IMR-90 (cell line): ENCODE measurements around the gene UBE2QL1. TPM values are rescaled to one million over a fixed set of nuclear protein-coding genes. Genes with fewer than 3 reads are reported as not detected.

Experiments
- ATAC-seq: fragments of 200-7000 bp; cut with Tn5 transposase; 2 replicates; pipeline ENCODE4 v1.9.1; 2020; ENCODE audit warnings: low read depth, mild to moderate bottlenecking, moderate library complexity
- BruUV-seq: library from RNA; stranded (reverse); fragments of 400-500 nt; replicated peaks from 2 replicates; lab custom pipeline; 2021; lab: Mats Ljungman, UMichigan
- CTCF ChIA-PET: fragments of 300-600 bp; formaldehyde crosslinking; extraction: SDS; loops from one replicate; lab custom pipeline; 2021; ENCODE audit warnings: antibody characterized with exemption; lab: Yijun Ruan, JAX
- POLR2A ChIA-PET: fragments of 300-600 bp; sonication (Branson Sonifier 250); formaldehyde crosslinking; loops from one replicate; lab custom pipeline; 2022; ENCODE audit warnings: antibody characterized with exemption; ENCODE audit not compliant: unreplicated experiment; lab: Charles Lee
- DNase-seq: peaks from one replicate; pipeline ENCODE4 v3.0.0; 2013
- H2AFZ ChIP-seq: replicated peaks from 2 replicates; pipeline ENCODE3; 2013; ENCODE audit warnings: low read length, mild to moderate bottlenecking; ENCODE audit not compliant: poor library complexity
- H2AK5ac ChIP-seq: 2 replicates; pipeline ENCODE4 v1.6.1; 2013; ENCODE audit warnings: low read depth, low read length, inconsistent platforms
- H2AK9ac ChIP-seq: replicated peaks from 2 replicates; pipeline ENCODE3; 2013; ENCODE audit warnings: mild to moderate bottlenecking, low read depth, low read length, moderate library complexity; ENCODE audit not compliant: poor library complexity
- H2BK120ac ChIP-seq: 2 replicates; pipeline ENCODE4 v1.6.1; 2013; ENCODE audit warnings: low read depth, low read length, inconsistent platforms
- H2BK15ac ChIP-seq: 3 replicates; pipeline ENCODE4 v1.6.1; 2013; ENCODE audit warnings: low read depth, low read length, inconsistent platforms
- H2BK20ac ChIP-seq: 2 replicates; pipeline ENCODE4 v1.6.1; 2013; ENCODE audit warnings: low read depth, mild to moderate bottlenecking, inconsistent platforms, low read length, moderate library complexity
- H2BK5ac ChIP-seq: 2 replicates; pipeline ENCODE4 v1.6.1; 2013; ENCODE audit warnings: mild to moderate bottlenecking, low read depth, low read length, inconsistent platforms; ENCODE audit not compliant: poor library complexity, severe bottlenecking
- H3K14ac ChIP-seq: replicated peaks from 2 replicates; pipeline ENCODE4 v1.6.1; 2013; ENCODE audit warnings: low read depth, low read length, inconsistent platforms
- H3K18ac ChIP-seq: 2 replicates; pipeline ENCODE4 v1.6.1; 2013; ENCODE audit warnings: low read depth, low read length, control low read depth
- H3K23ac ChIP-seq: 2 replicates; pipeline ENCODE4 v1.6.1; 2013; ENCODE audit warnings: low read depth, low read length, inconsistent platforms
- H3K27ac ChIP-seq: 2 replicates; pipeline ENCODE4 v1.5.1; 2013; ENCODE audit warnings: mild to moderate bottlenecking, control low read depth, low read length; ENCODE audit not compliant: insufficient read depth
- H3K27me3 ChIP-seq: 2 replicates; pipeline ENCODE4 v1.6.1; 2013; ENCODE audit warnings: low read length; ENCODE audit not compliant: control insufficient read depth, insufficient read depth
- H3K36me3 ChIP-seq: 2 replicates; pipeline ENCODE4 v1.6.1; 2013; ENCODE audit warnings: low read length, mixed read lengths; ENCODE audit not compliant: control insufficient read depth, insufficient read depth
- H3K4ac ChIP-seq: 2 replicates; pipeline ENCODE4 v1.6.1; 2013; ENCODE audit warnings: low read depth, low read length, inconsistent platforms
- H3K4me1 ChIP-seq: 2 replicates; pipeline ENCODE4 v1.6.1; 2013; ENCODE audit warnings: low read length, mixed read lengths; ENCODE audit not compliant: control insufficient read depth, insufficient read depth
- H3K4me2 ChIP-seq: 2 replicates; pipeline ENCODE4 v1.6.1; 2013; ENCODE audit warnings: low read depth, mild to moderate bottlenecking, control low read depth, low read length, moderate library complexity
- H3K4me3 ChIP-seq: 2 replicates; pipeline ENCODE4 v1.5.1; 2013; ENCODE audit warnings: low read depth, mild to moderate bottlenecking, control low read depth, low read length, moderate library complexity; ENCODE audit not compliant: insufficient read depth
- H3K56ac ChIP-seq: 2 replicates; pipeline ENCODE4 v1.6.1; 2013; ENCODE audit warnings: low read length, inconsistent platforms; ENCODE audit not compliant: insufficient read depth; ENCODE audit errors: extremely low read depth
- H3K79me1 ChIP-seq, 2 experiments: 2 replicates each; pipeline ENCODE4 v1.6.1; 2013; ENCODE audit warnings: low read length in 2 of 2, inconsistent platforms in 1 of 2, low read depth in 1 of 2
- H3K9ac ChIP-seq: 2 replicates; pipeline ENCODE4 v1.6.1; 2013; ENCODE audit warnings: low read depth, low read length, control low read depth
- H3K9me1 ChIP-seq: 2 replicates; pipeline ENCODE4 v1.6.1; 2013; ENCODE audit warnings: low read length, inconsistent platforms; ENCODE audit not compliant: insufficient read depth
- H3K9me3 ChIP-seq: 2 replicates; pipeline ENCODE4 v1.6.1; 2013; ENCODE audit warnings: low read length; ENCODE audit not compliant: control insufficient read depth, insufficient read depth
- H4K20me1 ChIP-seq: 2 replicates; pipeline ENCODE4 v1.6.1; 2013; ENCODE audit warnings: low read length, inconsistent platforms; ENCODE audit not compliant: insufficient read depth
- H4K5ac ChIP-seq: 2 replicates; pipeline ENCODE4 v1.6.1; 2013; ENCODE audit warnings: mild to moderate bottlenecking, low read depth, low read length, control low read depth
- H4K8ac ChIP-seq, 2 experiments: 2 replicates each; pipeline ENCODE4 v1.6.1; 2013; ENCODE audit warnings: low read depth in 2 of 2, low read length in 2 of 2, control low read depth in 1 of 2, inconsistent platforms in 1 of 2
- H4K91ac ChIP-seq: 2 replicates; pipeline ENCODE4 v1.6.1; 2013; ENCODE audit warnings: low read depth, low read length, inconsistent platforms; ENCODE audit not compliant: insufficient read depth
- CEBPB ChIP-seq: IDR thresholded peaks from 2 replicates; pipeline ENCODE4 v1.6.1; 2012; ENCODE audit warnings: low read depth, low read length, improper control_type of control experiment
- CHD1 ChIP-seq: IDR thresholded peaks from 2 replicates; pipeline ENCODE4 v1.6.1; 2012; ENCODE audit warnings: low read depth, low read length, improper control_type of control experiment
- CTCF ChIP-seq: conservative IDR thresholded peaks from 2 replicates; pipeline ENCODE4 v1.5.1; 2012; ENCODE audit warnings: mild to moderate bottlenecking, low read depth, low read length, improper control_type of control experiment
- MAFK ChIP-seq: IDR thresholded peaks from 2 replicates; pipeline ENCODE4 v1.6.1; 2012; ENCODE audit warnings: low read depth, low read length, improper control_type of control experiment
- MAZ ChIP-seq: IDR thresholded peaks from 2 replicates; pipeline ENCODE4 v1.6.1; 2012; ENCODE audit warnings: low read depth, mild to moderate bottlenecking, low read length, improper control_type of control experiment, moderate library complexity, borderline replicate concordance
- RFX5 ChIP-seq: IDR thresholded peaks from 2 replicates; pipeline ENCODE4 v1.8.0; 2012; ENCODE audit warnings: low read depth, mild to moderate bottlenecking, low read length, moderate library complexity
- USF2 ChIP-seq: fragments of 150-350 bp; IDR thresholded peaks from 2 replicates; pipeline ENCODE4 v1.6.1; 2017; ENCODE audit warnings: mild to moderate bottlenecking, antibody characterized with exemption, low read length, low read depth
- WGBS, 2 experiments: methylation state at CpG; one replicate each; pipeline versions ENCODE4 v1.1.5 to v1.1.7; 2013; ENCODE audit warnings: missing lambda C conversion rate in 2 of 2; ENCODE audit not compliant: insufficient read length in 1 of 2; ENCODE audit errors: extremely low coverage in 2 of 2; 5-methylcytosine and 5-hydroxymethylcytosine counted together
- dilution Hi-C: fragments of 300-500 bp; cut with HindIII; formaldehyde crosslinking; loops from one replicate; pipeline ENCODE4 v1.14.3; 2018; ENCODE audit warnings: low sequenced_read_pairs; ENCODE audit not compliant: unreplicated experiment
- in situ Hi-C: fragments of 300-500 bp; cut with MboI; formaldehyde crosslinking; loops from 3 replicates; pipeline ENCODE4 v1.14.3; 2019; ENCODE audit warnings: low sequenced_read_pairs, inconsistent platforms, mixed read lengths
- intact Hi-C: fragments of 100-400 bp; cut with micrococcal nuclease; formaldehyde crosslinking; loops from 2 replicates; pipeline ENCODE4 v1.10.0; 2022
- polyA plus RNA-seq, 3 experiments: library from polyadenylated mRNA; depleted of rRNA; stranded (reverse); fragments of >200 nt; gene quantifications; 2 replicates each; pipeline ENCODE4 v1.2.3, GENCODE V29; 2012; ENCODE audit warnings: low replicate concordance in 1 of 3
- total RNA-seq: library from RNA; depleted of rRNA; stranded (reverse); fragments of >200 nt; gene quantifications from 2 replicates; pipeline ENCODE4 v1.2.3, GENCODE V29; 2012

UBE2QL1 gene
- total and polyA plus RNA-seq, 2 of the 4 experiments (the other 2 are of a cell fraction), result not detected

GRCh38 chr5:6436715-6437331 is 11.8 kb upstream of the UBE2QL1 start:
- dilution Hi-C loops (no loop called here), in situ Hi-C loops (no loop called here), intact Hi-C loops (loop anchor here (10.0 kb wide), 1 partner anchor 942 kb away; no protein-coding TSS in a partner anchor)
- Histone ChIP-seq H3K9me1 (no peaks in the 10 kb centered on the region), H3K14ac (no peak overlapping the region), H2AK9ac (no peak overlapping the region), H3K18ac (no peak overlapping the region), H3K9me3 (no peaks in the 10 kb centered on the region), H3K4me1 (no peaks in the 10 kb centered on the region), H3K9ac (no peak overlapping the region), H2AFZ (no peak overlapping the region), H3K36me3 (no peaks in the 10 kb centered on the region), H4K8ac (no peak overlapping the region), H3K4me2 (no peak overlapping the region), H3K23ac (no peak overlapping the region), H3K27ac (no peak overlapping the region), H3K4ac (no peak overlapping the region), H4K91ac (no peak overlapping the region), H2BK120ac (no peak overlapping the region), H3K79me1 (no peaks in the 10 kb centered on the region), H4K5ac (no peak overlapping the region), H3K4me3 (no peak overlapping the region), H2AK5ac (no peak overlapping the region), H2BK20ac (no peak overlapping the region), H4K20me1 (no peaks in the 10 kb centered on the region), H2BK15ac (no peak overlapping the region), H3K27me3 (no peaks in the 10 kb centered on the region), H3K56ac (no peak overlapping the region), H2BK5ac (no peak overlapping the region)
- CTCF ChIA-PET, result no interaction called here
- no peak for ATAC-seq
- no TSS peak for BruUV-seq
- 80% methylated on average over 2 of the region's 4 CpGs; no CpG with 5 or more reads in 1 of the 2 experiments for WGBS, 2 experiments
- POLR2A ChIA-PET, result no interaction called here
- DNase-seq, result no peak
- TF ChIP-seq RFX5, result no peak
- TF ChIP-seq CHD1, result no peak
- no peak for TF ChIP-seq MAFK
- TF ChIP-seq CTCF, result no peak
- no peak for TF ChIP-seq USF2
- no peak for TF ChIP-seq CEBPB
- TF ChIP-seq MAZ, result no peak
